Endothelial cell of umbilical vein (primary cell): ENCODE measurements around the gene CYTH1. TPM values are rescaled to one million over a fixed set of nuclear protein-coding genes. Genes with fewer than 3 reads are reported as not detected.
"Not testable (repeated sequence)": the region's sequence is repeated elsewhere in the genome, so short reads cannot be mapped to it uniquely, and the experiment has no call there.

Experiments
- BruUV-seq: library from RNA; stranded (reverse); fragments of 400-500 nt; replicated peaks from 2 replicates; lab custom pipeline; 2021; lab: Mats Ljungman, UMichigan
- CTCF ChIA-PET: fragments of 300-600, 350-600 bp; sonication (Branson Sonifier 250); formaldehyde crosslinking; loops from one replicate; lab custom pipeline; 2021; ENCODE audit warnings: antibody characterized with exemption, inconsistent platforms; lab: Charles Lee
- POLR2A ChIA-PET: fragments of 300-600, 350-600 bp; sonication (Branson Sonifier 250); formaldehyde crosslinking; loops from one replicate; lab custom pipeline; 2021; ENCODE audit warnings: antibody characterized with exemption, inconsistent platforms; lab: Charles Lee
- DNase-seq: peaks from one replicate; pipeline ENCODE4 v3.0.0-alpha.2; 2011; ENCODE audit warnings: low read depth, low spot score
- FAIRE-seq: peaks from 2 replicates; lab custom pipeline; 2011; peaks lifted over from hg19 to GRCh38; lab: Jason Lieb, UNC
- H2AFZ ChIP-seq: 2 replicates; pipeline ENCODE4 v1.6.0; 2012; ENCODE audit warnings: low read depth, low read length, control low read depth, inconsistent platforms
- H3K27ac ChIP-seq: 2 replicates; pipeline ENCODE4 v1.5.1; 2011; ENCODE audit warnings: low read depth, mild to moderate bottlenecking, control low read depth, low read length, moderate library complexity; ENCODE audit not compliant: insufficient read depth
- H3K27me3 ChIP-seq, 2 experiments: 2 replicates each; pipeline versions ENCODE4 v1.6.0 to v1.6.1; 2011; ENCODE audit warnings: low read length in 2 of 2, mixed read lengths in 1 of 2; ENCODE audit not compliant: control insufficient read depth in 2 of 2, insufficient read depth in 2 of 2
- H3K36me3 ChIP-seq, 2 experiments: 2 replicates in 1 of 2; 3 replicates in 1 of 2; pipeline ENCODE4 v1.5.1; 2011; ENCODE audit warnings: low read length in 2 of 2, mild to moderate bottlenecking in 1 of 2, moderate library complexity in 1 of 2; ENCODE audit not compliant: control insufficient read depth in 2 of 2, insufficient read depth in 2 of 2; ENCODE audit errors: extremely low read depth in 1 of 2
- H3K4me1 ChIP-seq: 3 replicates; pipeline ENCODE4 v1.5.1; 2011; ENCODE audit warnings: mild to moderate bottlenecking, low read length; ENCODE audit not compliant: control insufficient read depth, insufficient read depth; ENCODE audit errors: extremely low read depth
- H3K4me2 ChIP-seq: 2 replicates; pipeline ENCODE4 v1.6.1; 2011; ENCODE audit warnings: low read length, control low read depth, mixed read lengths; ENCODE audit not compliant: insufficient read depth
- H3K4me3 ChIP-seq, 3 experiments: fragments of 200-600 bp in 1 of 3; sonication (generic), shearing (Covaris generic) in 1 of 3; replicated peaks in 1 of 3; 2 replicates each; pipeline ENCODE4 v1.5.1; 2011 to 2016; ENCODE audit warnings: control low read depth in 3 of 3, low read length in 3 of 3, mild to moderate bottlenecking in 2 of 3, inconsistent platforms in 1 of 3, low read depth in 1 of 3, moderate library complexity in 1 of 3; ENCODE audit not compliant: insufficient read depth in 1 of 3
- H3K79me2 ChIP-seq: 2 replicates; pipeline ENCODE4 v1.6.0; 2012; ENCODE audit warnings: low read length, inconsistent platforms; ENCODE audit not compliant: control insufficient read depth, insufficient read depth
- H3K9ac ChIP-seq: replicated peaks from 2 replicates; pipeline ENCODE3; 2011; ENCODE audit warnings: low read length, control low read depth; ENCODE audit not compliant: insufficient read depth; ENCODE audit errors: extremely low read depth
- H3K9me1 ChIP-seq: replicated peaks from 3 replicates; pipeline ENCODE4 v1.6.0; 2011; ENCODE audit warnings: mild to moderate bottlenecking, low read length; ENCODE audit not compliant: control insufficient read depth, insufficient read depth; ENCODE audit errors: extremely low read depth
- H3K9me3 ChIP-seq: replicated peaks from 2 replicates; pipeline ENCODE4 v1.5.1; 2012; ENCODE audit warnings: low read length, inconsistent platforms; ENCODE audit not compliant: control insufficient read depth, insufficient read depth
- H4K20me1 ChIP-seq: replicated peaks from 2 replicates; pipeline ENCODE3; 2011; ENCODE audit warnings: mild to moderate bottlenecking, low read length; ENCODE audit not compliant: control insufficient read depth, insufficient read depth; ENCODE audit errors: extremely low read depth
- EZH2 ChIP-seq: IDR thresholded peaks from 2 replicates; pipeline ENCODE4 v1.6.1; 2012; ENCODE audit warnings: borderline replicate concordance, low read depth, mild to moderate bottlenecking, moderate library complexity, low read length, inconsistent platforms; ENCODE audit not compliant: severe bottlenecking
- FOS ChIP-seq: IDR thresholded peaks from 2 replicates; pipeline ENCODE4 v1.6.1; 2011; ENCODE audit warnings: mild to moderate bottlenecking, low read length, moderate library complexity, borderline replicate concordance; ENCODE audit not compliant: insufficient read depth
- GATA2 ChIP-seq: IDR thresholded peaks from 2 replicates; pipeline ENCODE4 v1.7.0; 2011; ENCODE audit warnings: low read depth, mild to moderate bottlenecking, moderate library complexity, mixed read lengths, low read length; ENCODE audit not compliant: insufficient read length, insufficient read depth
- JUN ChIP-seq: IDR thresholded peaks from 2 replicates; pipeline ENCODE4 v1.6.1; 2011; ENCODE audit warnings: borderline replicate concordance, low read depth; ENCODE audit not compliant: insufficient read length, insufficient read depth
- MAX ChIP-seq: IDR thresholded peaks from 2 replicates; pipeline ENCODE4 v1.6.1; 2011; ENCODE audit not compliant: insufficient read depth, insufficient read length
- MYC ChIP-seq: IDR thresholded peaks from one replicate; pipeline ENCODE4 v1.6.1; 2011; ENCODE audit warnings: mild to moderate bottlenecking, low read depth, low read length
- POLR2A ChIP-seq: IDR thresholded peaks from 2 replicates; pipeline ENCODE4 v1.6.1; 2012; ENCODE audit warnings: low read depth, mild to moderate bottlenecking, control low read depth, low read length
- POLR2AphosphoS5 ChIP-seq: IDR thresholded peaks from 2 replicates; pipeline ENCODE4 v1.6.1; 2012; ENCODE audit warnings: low read depth, mild to moderate bottlenecking, control low read depth, low read length, moderate library complexity; ENCODE audit not compliant: insufficient read depth
- dilution Hi-C: fragments of 300-500 bp; cut with MboI; formaldehyde crosslinking; loops from one replicate; pipeline ENCODE4 v1.15.0; 2019; ENCODE audit warnings: low sequenced_read_pairs; ENCODE audit not compliant: extremely low pct_ligation_motif_present
- intact Hi-C: fragments of 100-400 bp; cut with micrococcal nuclease; formaldehyde crosslinking; loops from one replicate; pipeline ENCODE4 v1.10.0; 2022
- polyA plus RNA-seq, 4 experiments: library from polyadenylated mRNA; depleted of rRNA in 3 of 4; stranded (reverse) in 3 of 4; unstranded in 1 of 4; fragments of >200 nt; gene quantifications; 2 replicates each; pipeline versions ENCODE4 v1.2.1 to v1.2.3, GENCODE V29; 2011 to 2012; ENCODE audit warnings: missing spikeins in 1 of 4
- total RNA-seq: library from RNA; stranded (reverse); gene quantifications from 2 replicates; pipeline ENCODE4 v1.2.3, GENCODE V29; 2021
- TF ChIP-seq, protein P1 (sequence below), 2 donors: IDR thresholded peaks; 1 replicate in 1 of 2; 2 replicates in 1 of 2; pipeline ENCODE4 v1.5.1; 2011; ENCODE audit warnings: low read length in 2 of 2, mild to moderate bottlenecking in 2 of 2, moderate library complexity in 2 of 2, control low read depth in 1 of 2, inconsistent platforms in 1 of 2, low read depth in 1 of 2; ENCODE audit not compliant: insufficient read depth in 1 of 2; ENCODE audit errors: extremely low read depth in 1 of 2

CYTH1 gene
- total and polyA plus RNA-seq, 2 donors (not counting 3 experiments of a cell fraction or from before 2014, with no cell fraction given) = 35.9 to 49.9 TPM

DNA sequence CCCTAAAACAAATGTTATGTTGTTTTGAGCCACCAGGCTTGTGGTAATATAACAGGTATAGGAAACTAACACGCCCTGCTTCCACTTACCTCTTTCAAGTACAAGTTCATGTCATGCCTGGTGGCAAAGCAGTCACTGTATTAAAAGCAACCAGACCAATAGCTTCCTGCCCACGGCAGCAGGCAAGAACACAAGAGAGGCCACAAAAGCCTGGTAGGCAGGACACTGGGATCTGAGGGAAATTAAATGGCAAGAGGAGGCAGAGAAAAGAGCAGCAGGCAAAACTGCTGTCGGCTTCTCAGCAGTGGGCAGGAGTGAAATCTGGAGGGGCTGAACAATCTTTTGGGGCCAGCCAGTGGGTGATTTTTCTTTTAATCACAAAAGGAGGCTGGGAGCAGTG is 2.2 kb downstream of the CYTH1 start:
- POLR2A ChIA-PET = no interaction called here
- H4K20me1 ChIP-seq = no peaks in the 10 kb centered on the region
- H3K4me1 ChIP-seq = peaks cover 4% of the 10 kb centered on the region
- H3K27ac ChIP-seq = no peak overlapping the region
- H2AFZ ChIP-seq = no peak overlapping the region
- intact Hi-C loops (loop anchor here (2.0 kb wide), 1 partner anchor 13 kb away; no protein-coding TSS in a partner anchor), dilution Hi-C loops (no loop called here)
- H3K79me2 ChIP-seq = peaks cover 19% of the 10 kb centered on the region
- no peaks in the 10 kb centered on the region for H3K9me1 ChIP-seq
- H3K9me3 ChIP-seq = no peaks in the 10 kb centered on the region
- CTCF ChIA-PET = interaction anchor here (1.1 kb wide), 1 partner anchor 11 kb away, joined by 3 read pairs; no protein-coding TSS in a partner anchor
- H3K4me2 ChIP-seq = no peak overlapping the region
- DNase-seq (no peak), FAIRE-seq (no peak)
- TF ChIP-seq JUN (no peak), POLR2AphosphoS5 (no peak), MYC (no peak), POLR2A (no peak), FOS (no peak), MAX (no peak), GATA2 (no peak), EZH2 (no peak)
- TF ChIP-seq, protein P1, sequence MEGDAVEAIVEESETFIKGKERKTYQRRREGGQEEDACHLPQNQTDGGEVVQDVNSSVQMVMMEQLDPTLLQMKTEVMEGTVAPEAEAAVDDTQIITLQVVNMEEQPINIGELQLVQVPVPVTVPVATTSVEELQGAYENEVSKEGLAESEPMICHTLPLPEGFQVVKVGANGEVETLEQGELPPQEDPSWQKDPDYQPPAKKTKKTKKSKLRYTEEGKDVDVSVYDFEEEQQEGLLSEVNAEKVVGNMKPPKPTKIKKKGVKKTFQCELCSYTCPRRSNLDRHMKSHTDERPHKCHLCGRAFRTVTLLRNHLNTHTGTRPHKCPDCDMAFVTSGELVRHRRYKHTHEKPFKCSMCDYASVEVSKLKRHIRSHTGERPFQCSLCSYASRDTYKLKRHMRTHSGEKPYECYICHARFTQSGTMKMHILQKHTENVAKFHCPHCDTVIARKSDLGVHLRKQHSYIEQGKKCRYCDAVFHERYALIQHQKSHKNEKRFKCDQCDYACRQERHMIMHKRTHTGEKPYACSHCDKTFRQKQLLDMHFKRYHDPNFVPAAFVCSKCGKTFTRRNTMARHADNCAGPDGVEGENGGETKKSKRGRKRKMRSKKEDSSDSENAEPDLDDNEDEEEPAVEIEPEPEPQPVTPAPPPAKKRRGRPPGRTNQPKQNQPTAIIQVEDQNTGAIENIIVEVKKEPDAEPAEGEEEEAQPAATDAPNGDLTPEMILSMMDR (IDR thresholded peaks at IDR 0.05; ENCODE audit: extremely low read depth in 1 of 2, insufficient read depth in 1 of 2, low read depth in 1 of 2, low read length in 2 of 2) = no peak
- H3K4me3 ChIP-seq = no peak overlapping the region
- BruUV-seq = no TSS peak
- H3K27me3 ChIP-seq = no peaks in the 10 kb centered on the region
- no peaks in the 10 kb centered on the region for H3K36me3 ChIP-seq
- no peak overlapping the region for H3K9ac ChIP-seq

DNA sequence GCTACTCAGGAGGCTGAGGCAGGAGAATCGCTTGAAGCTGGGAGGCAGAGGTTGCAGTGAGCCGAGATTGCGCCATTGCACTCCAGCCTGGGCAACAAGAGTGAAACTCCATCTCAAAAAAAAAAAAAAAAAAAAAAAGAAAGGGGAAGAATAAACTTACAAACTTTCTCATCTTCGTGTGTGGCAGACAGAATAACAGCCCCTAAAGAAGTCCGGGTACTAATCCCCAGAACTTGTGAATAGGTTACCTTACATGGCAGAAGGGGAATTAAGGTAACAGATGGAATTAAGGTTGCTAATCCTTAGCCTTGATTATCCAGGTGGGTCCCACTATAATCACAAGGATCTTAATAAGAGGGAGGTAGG is 2.8 kb downstream of the CYTH1 start:
- intact Hi-C loops, dilution Hi-C loops, DNase-seq, H3K27ac ChIP-seq, H3K36me3 ChIP-seq, H3K4me2 ChIP-seq, H3K4me3 ChIP-seq, FAIRE-seq, BruUV-seq, H4K20me1 ChIP-seq, POLR2A ChIA-PET, H3K27me3 ChIP-seq, H2AFZ ChIP-seq, H3K9me1 ChIP-seq, H3K9me3 ChIP-seq, H3K9ac ChIP-seq, H3K4me1 ChIP-seq: not testable (repeated sequence)
- H3K79me2 ChIP-seq = peaks cover 24% of the 10 kb centered on the region
- CTCF ChIA-PET = interaction anchor here (0.7 kb wide), 1 partner anchor 282 kb away, joined by 3 read pairs; no protein-coding TSS in a partner anchor
